Measurements from ENCODE around the gene CETN3.

Gene CETN3

DNA sequence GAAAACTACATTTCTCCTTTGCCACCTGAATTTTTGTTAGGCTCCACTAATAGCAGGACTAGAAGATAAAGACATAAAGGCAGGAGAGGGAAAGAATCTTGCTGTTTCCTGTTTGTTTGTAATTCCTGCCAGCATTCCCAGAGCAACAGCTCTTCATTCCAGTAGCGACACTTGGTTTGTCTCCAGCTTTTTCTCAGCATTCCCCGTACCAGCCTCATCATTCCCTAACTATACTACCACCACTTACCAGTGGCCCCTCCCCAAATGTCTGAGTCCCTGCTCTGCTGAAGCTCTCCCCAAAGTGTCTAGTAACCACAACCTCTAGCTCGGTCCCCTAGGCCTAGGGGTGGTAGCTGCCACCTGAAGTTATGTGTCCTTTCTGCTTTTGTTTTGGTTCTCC, 18.6 kb downstream of the CETN3 start:
- Histone ChIP-seq H3K4me2 (ENCODE audit: low read length, poor library complexity, severe bottlenecking) (no peak overlapping the region), H2BK12ac (ENCODE audit: low read length in 2 of 2) (no peak overlapping the region), H3K9ac (ENCODE audit: low read length) (no peak overlapping the region), H2BK5ac (ENCODE audit: low read depth, low read length, poor library complexity, severe bottlenecking) (no peak overlapping the region), H3K14ac (ENCODE audit: low read length in 2 of 2) (no peak overlapping the region), H3K23ac (ENCODE audit: low read length in 2 of 2) (no peak overlapping the region), H3K4ac (ENCODE audit: low read depth in 1 of 2, low read length in 2 of 2) (no peak overlapping the region), H3K27ac (ENCODE audit: low read length, poor library complexity, severe bottlenecking) (no peak overlapping the region), H4K8ac (ENCODE audit: low read length) (no peak overlapping the region), H3K36me3 (ENCODE audit: control insufficient read depth in 1 of 2, insufficient read depth in 2 of 2, low read depth in 1 of 2, low read length in 2 of 2) (peaks cover 0 to 12% of the 10 kb centered on the region in 2 experiments), H2AFZ (ENCODE audit: low read depth, low read length) (no peak overlapping the region), H3K9me3 (ENCODE audit: control insufficient read depth, low read length) (no peaks in the 10 kb centered on the region), H2BK120ac (ENCODE audit: low read depth, low read length) (no peak overlapping the region), H3K27me3 (ENCODE audit: control insufficient read depth in 1 of 2, insufficient read depth in 1 of 2, low read length in 2 of 2) (no peaks in the 10 kb centered on the region), H3K4me3 (ENCODE audit: insufficient read depth in 1 of 2, low read depth in 1 of 2, low read length in 2 of 2) (no peak overlapping the region), H3K4me1 (ENCODE audit: control insufficient read depth, insufficient read depth, low read depth, low read length) (no peaks in the 10 kb centered on the region), H3K18ac (ENCODE audit: low read depth in 1 of 2, low read length in 2 of 2) (no peak overlapping the region), H2AK5ac (ENCODE audit: low read length, severe bottlenecking) (no peak overlapping the region), H4K91ac (ENCODE audit: low read length) (no peak overlapping the region), H2BK15ac (ENCODE audit: low read depth, poor library complexity, severe bottlenecking) (no peak overlapping the region), H3K79me1 (replicated peaks; ENCODE audit: low read length, poor library complexity, severe bottlenecking) (no peaks in the 10 kb centered on the region)
- DNase-seq, result peak; percentile 8
- WGBS, result 60% methylated on average over 3 of the region's 3 CpGs

DNA sequence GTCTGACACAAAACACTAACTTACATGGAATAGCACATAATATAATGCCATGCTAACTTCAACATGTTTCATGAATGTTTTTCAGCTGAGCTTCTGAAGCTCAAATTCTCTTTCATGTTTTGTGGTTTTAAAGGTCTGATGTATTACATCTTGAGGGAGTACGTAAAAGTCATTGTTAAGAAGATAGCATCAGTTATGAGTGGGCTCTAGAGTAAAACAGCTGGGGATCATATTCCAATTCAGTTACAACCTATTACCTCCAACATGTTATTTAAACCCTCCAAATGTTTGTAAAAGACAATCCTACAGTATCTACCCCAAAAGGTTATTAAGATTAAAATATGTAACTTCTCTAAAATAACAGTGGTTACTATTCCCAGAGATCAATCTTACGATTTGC, 19.2 kb downstream of the CETN3 start:
- no peak overlapping the region for H3K18ac ChIP-seq (ENCODE audit: low read depth in 1 of 2, low read length in 2 of 2)
- no peak overlapping the region for H3K9ac ChIP-seq (ENCODE audit: low read length)
- H2BK15ac ChIP-seq (ENCODE audit: low read depth, poor library complexity, severe bottlenecking), result no peak overlapping the region
- H2BK5ac ChIP-seq (ENCODE audit: low read depth, low read length, poor library complexity, severe bottlenecking), result no peak overlapping the region
- H3K9me3 ChIP-seq (ENCODE audit: control insufficient read depth, low read length), result no peaks in the 10 kb centered on the region
- no peaks in the 10 kb centered on the region for H3K27me3 ChIP-seq (ENCODE audit: control insufficient read depth in 1 of 2, insufficient read depth in 1 of 2, low read length in 2 of 2)
- H3K4ac ChIP-seq (ENCODE audit: low read depth in 1 of 2, low read length in 2 of 2), result no peak overlapping the region
- no peak for DNase-seq
- no peaks in the 10 kb centered on the region for H3K79me1 ChIP-seq (replicated peaks; ENCODE audit: low read length, poor library complexity, severe bottlenecking)
- WGBS, result 100% methylated on average over 1 of the region's 2 CpGs
- H4K91ac ChIP-seq (ENCODE audit: low read length), result no peak overlapping the region
- H3K23ac ChIP-seq (ENCODE audit: low read length in 2 of 2), result no peak overlapping the region
- no peak overlapping the region for H3K27ac ChIP-seq (ENCODE audit: low read length, poor library complexity, severe bottlenecking)
- no peak overlapping the region for H3K4me2 ChIP-seq (ENCODE audit: low read length, poor library complexity, severe bottlenecking)
- no peak overlapping the region for H2AFZ ChIP-seq (ENCODE audit: low read depth, low read length)
- no peaks in the 10 kb centered on the region for H3K4me1 ChIP-seq (ENCODE audit: control insufficient read depth, insufficient read depth, low read depth, low read length)
- no peak overlapping the region for H2BK120ac ChIP-seq (ENCODE audit: low read depth, low read length)
- H3K14ac ChIP-seq (ENCODE audit: low read length in 2 of 2), result no peak overlapping the region
- H3K36me3 ChIP-seq (ENCODE audit: control insufficient read depth in 1 of 2, insufficient read depth in 2 of 2, low read depth in 1 of 2, low read length in 2 of 2), result peaks cover 0 to 12% of the 10 kb centered on the region in 2 experiments
- H2AK5ac ChIP-seq (ENCODE audit: low read length, severe bottlenecking), result no peak overlapping the region
- H4K8ac ChIP-seq (ENCODE audit: low read length), result no peak overlapping the region
- no peak overlapping the region for H3K4me3 ChIP-seq (ENCODE audit: insufficient read depth in 1 of 2, low read depth in 1 of 2, low read length in 2 of 2)
- no peak overlapping the region for H2BK12ac ChIP-seq (ENCODE audit: low read length in 2 of 2)

DNA sequence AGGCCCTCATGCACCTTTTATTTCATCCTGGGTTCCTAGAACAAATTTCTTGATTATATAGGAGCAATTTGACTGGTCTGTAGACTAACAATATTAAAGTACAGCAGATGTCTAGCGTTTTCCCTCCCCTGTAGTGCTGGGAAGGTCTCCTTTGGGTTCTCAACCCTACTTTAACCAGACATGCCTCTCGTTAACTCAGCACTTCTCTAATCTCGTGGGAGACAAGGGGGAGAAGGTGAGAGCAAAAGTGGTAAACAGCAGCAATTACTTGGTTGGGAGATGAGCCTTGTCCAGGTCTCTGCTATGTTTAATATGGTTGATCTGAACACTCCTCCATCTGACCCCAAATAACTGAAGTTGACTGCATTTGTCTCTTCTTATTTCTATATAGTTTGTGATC, 22.0 kb downstream of the CETN3 start:
- H3K18ac ChIP-seq (ENCODE audit: low read depth in 1 of 2, low read length in 2 of 2), result no peak overlapping the region
- no peak overlapping the region for H4K8ac ChIP-seq (ENCODE audit: low read length)
- no peak overlapping the region for H2AFZ ChIP-seq (ENCODE audit: low read depth, low read length)
- no peak overlapping the region for H2BK15ac ChIP-seq (ENCODE audit: low read depth, poor library complexity, severe bottlenecking)
- WGBS, result no CpG with 5 or more reads among the region's 3 CpGs
- H3K14ac ChIP-seq (ENCODE audit: low read length in 2 of 2), result no peak overlapping the region
- no peak overlapping the region for H3K9ac ChIP-seq (ENCODE audit: low read length)
- no peaks in the 10 kb centered on the region for H3K36me3 ChIP-seq (ENCODE audit: control insufficient read depth in 1 of 2, insufficient read depth in 2 of 2, low read depth in 1 of 2, low read length in 2 of 2)
- no peak overlapping the region for H4K91ac ChIP-seq (ENCODE audit: low read length)
- H3K9me3 ChIP-seq (ENCODE audit: control insufficient read depth, low read length), result no peaks in the 10 kb centered on the region
- no peak overlapping the region for H3K4me3 ChIP-seq (ENCODE audit: insufficient read depth in 1 of 2, low read depth in 1 of 2, low read length in 2 of 2)
- H3K4ac ChIP-seq (ENCODE audit: low read depth in 1 of 2, low read length in 2 of 2), result no peak overlapping the region
- H2BK5ac ChIP-seq (ENCODE audit: low read depth, low read length, poor library complexity, severe bottlenecking), result no peak overlapping the region
- no peak overlapping the region for H3K27ac ChIP-seq (ENCODE audit: low read length, poor library complexity, severe bottlenecking)
- no peak overlapping the region for H2BK12ac ChIP-seq (ENCODE audit: low read length in 2 of 2)
- no peak overlapping the region for H3K23ac ChIP-seq (ENCODE audit: low read length in 2 of 2)
- no peak overlapping the region for H2AK5ac ChIP-seq (ENCODE audit: low read length, severe bottlenecking)
- no peak overlapping the region for H2BK120ac ChIP-seq (ENCODE audit: low read depth, low read length)
- H3K27me3 ChIP-seq (ENCODE audit: control insufficient read depth in 1 of 2, insufficient read depth in 1 of 2, low read length in 2 of 2), result no peaks in the 10 kb centered on the region
- H3K4me2 ChIP-seq (ENCODE audit: low read length, poor library complexity, severe bottlenecking), result no peak overlapping the region
- no peaks in the 10 kb centered on the region for H3K4me1 ChIP-seq (ENCODE audit: control insufficient read depth, insufficient read depth, low read depth, low read length)
- H3K79me1 ChIP-seq (replicated peaks; ENCODE audit: low read length, poor library complexity, severe bottlenecking), result no peaks in the 10 kb centered on the region
- DNase-seq, result no peak

- H4K8ac ChIP-seq (ENCODE audit: low read length), result no peak overlapping the region
- H3K9me3 ChIP-seq (ENCODE audit: control insufficient read depth, low read length), result no peaks in the 10 kb centered on the region
- H3K79me1 ChIP-seq (replicated peaks; ENCODE audit: low read length, poor library complexity, severe bottlenecking), result no peaks in the 10 kb centered on the region
These were observed 23.4 kb downstream of the CETN3 start for GRCh38 chr5:90386099-90386710.

More at GRCh38 chr5:90386099-90386710, 23.4 kb downstream of the CETN3 start:
- Histone ChIP-seq H2BK120ac (ENCODE audit: low read depth, low read length) (no peak overlapping the region), H2BK15ac (ENCODE audit: low read depth, poor library complexity, severe bottlenecking) (no peak overlapping the region), H4K91ac (ENCODE audit: low read length) (no peak overlapping the region), H3K4me3 (ENCODE audit: insufficient read depth in 1 of 2, low read depth in 1 of 2, low read length in 2 of 2) (no peak overlapping the region), H3K14ac (ENCODE audit: low read length in 2 of 2) (no peak overlapping the region), H3K18ac (ENCODE audit: low read depth in 1 of 2, low read length in 2 of 2) (no peak overlapping the region), H2BK12ac (ENCODE audit: low read length in 2 of 2) (no peak overlapping the region), H3K4me2 (ENCODE audit: low read length, poor library complexity, severe bottlenecking) (no peak overlapping the region), H3K4ac (ENCODE audit: low read depth in 1 of 2, low read length in 2 of 2) (no peak overlapping the region), H2AK5ac (ENCODE audit: low read length, severe bottlenecking) (no peak overlapping the region), H3K27ac (ENCODE audit: low read length, poor library complexity, severe bottlenecking) (no peak overlapping the region), H3K4me1 (ENCODE audit: control insufficient read depth, insufficient read depth, low read depth, low read length) (no peaks in the 10 kb centered on the region), H3K36me3 (ENCODE audit: control insufficient read depth in 1 of 2, insufficient read depth in 2 of 2, low read depth in 1 of 2, low read length in 2 of 2) (no peaks in the 10 kb centered on the region), H2AFZ (ENCODE audit: low read depth, low read length) (no peak overlapping the region), H3K9ac (ENCODE audit: low read length) (no peak overlapping the region), H2BK5ac (ENCODE audit: low read depth, low read length, poor library complexity, severe bottlenecking) (no peak overlapping the region), H3K23ac (ENCODE audit: low read length in 2 of 2) (no peak overlapping the region), H3K27me3 (ENCODE audit: control insufficient read depth in 1 of 2, insufficient read depth in 1 of 2, low read length in 2 of 2) (no peaks in the 10 kb centered on the region)
- DNase-seq, result peak; percentile 31
- WGBS, result no CpG with 5 or more reads among the region's 1 CpG
